NCI-H446 (cell line): ENCODE data around the gene MAFB.
"Not testable (repeated sequence)": the region's sequence is repeated elsewhere in the genome, so short reads cannot be mapped to it uniquely, and the experiment has no call there.

Source experiments
- DNase-seq, 2 experiments: peaks; one replicate each; lab custom pipeline; 2025; lab: John Stamatoyannopoulos, UW

MAFB gene

GRCh38 chr20:40689100-40689942 lies at the start of gene MAFB:
Gene MAFB, minus strand, starts transcription at chr20:40689236. Its CDS starts 386 bp downstream, at chr20:40688850.
- DNase-seq, result peak; percentile 86 to 96

- DNase-seq, result not testable (repeated sequence)
Observed at GRCh38 chr20:40736468-40736867, 47.4 kb upstream of the MAFB start.

GRCh38 chr20:40728996-40729395 lies 40.0 kb upstream of the MAFB start:
- DNase-seq, result no peak

- no peak for DNase-seq
Observed at GRCh38 chr20:40728470-40728869, 39.4 kb upstream of the MAFB start.

- no peak for DNase-seq
Observed at GRCh38 chr20:40727960-40728359, 38.9 kb upstream of the MAFB start.

- no peak for DNase-seq
Observed at GRCh38 chr20:40726776-40727175, 37.7 kb upstream of the MAFB start.

- no peak for DNase-seq
Observed at GRCh38 chr20:40724566-40724965, 35.5 kb upstream of the MAFB start.

- DNase-seq, result no peak
Observed at GRCh38 chr20:40720826-40721225, 31.8 kb upstream of the MAFB start.

GRCh38 chr20:40720099-40720498 lies 31.1 kb upstream of the MAFB start:
- DNase-seq, result no peak

- DNase-seq, result no peak
Observed at GRCh38 chr20:40718982-40719729, 30.1 kb upstream of the MAFB start.

GRCh38 chr20:40718214-40718977 lies 29.4 kb upstream of the MAFB start:
- no peak for DNase-seq

GRCh38 chr20:40717343-40717865 lies 28.4 kb upstream of the MAFB start:
- no peak for DNase-seq

- DNase-seq, result no peak
Observed at GRCh38 chr20:40715491-40715890, 26.5 kb upstream of the MAFB start.

GRCh38 chr20:40714916-40715315 lies 25.9 kb upstream of the MAFB start:
- no peak for DNase-seq

GRCh38 chr20:40714109-40714508 lies 25.1 kb upstream of the MAFB start:
- no peak for DNase-seq

- DNase-seq, result no peak
Observed at GRCh38 chr20:40713508-40713907, 24.5 kb upstream of the MAFB start.

- DNase-seq, result no peak
Observed at GRCh38 chr20:40711079-40711478, 22.0 kb upstream of the MAFB start.

- no peak for DNase-seq
Observed at GRCh38 chr20:40710603-40711002, 21.6 kb upstream of the MAFB start.

GRCh38 chr20:40706977-40707582 lies 18.0 kb upstream of the MAFB start:
- peak in 1 of 2 experiments; percentile 14 for DNase-seq

- DNase-seq, result no peak
Observed at GRCh38 chr20:40705413-40705812, 16.4 kb upstream of the MAFB start.

GRCh38 chr20:40704828-40705227 lies 15.8 kb upstream of the MAFB start:
- DNase-seq, result no peak
